GM12874 (cell line): ENCODE measurements around the gene CRYGS.

Experiments
- TF ChIP-seq, protein P1 (sequence below): IDR thresholded peaks from 2 replicates; pipeline ENCODE4 v1.5.1; 2011; ENCODE audit warnings: low read depth, mild to moderate bottlenecking, control low read depth, low read length, moderate library complexity; ENCODE audit not compliant: insufficient read depth

CRYGS gene

DNA sequence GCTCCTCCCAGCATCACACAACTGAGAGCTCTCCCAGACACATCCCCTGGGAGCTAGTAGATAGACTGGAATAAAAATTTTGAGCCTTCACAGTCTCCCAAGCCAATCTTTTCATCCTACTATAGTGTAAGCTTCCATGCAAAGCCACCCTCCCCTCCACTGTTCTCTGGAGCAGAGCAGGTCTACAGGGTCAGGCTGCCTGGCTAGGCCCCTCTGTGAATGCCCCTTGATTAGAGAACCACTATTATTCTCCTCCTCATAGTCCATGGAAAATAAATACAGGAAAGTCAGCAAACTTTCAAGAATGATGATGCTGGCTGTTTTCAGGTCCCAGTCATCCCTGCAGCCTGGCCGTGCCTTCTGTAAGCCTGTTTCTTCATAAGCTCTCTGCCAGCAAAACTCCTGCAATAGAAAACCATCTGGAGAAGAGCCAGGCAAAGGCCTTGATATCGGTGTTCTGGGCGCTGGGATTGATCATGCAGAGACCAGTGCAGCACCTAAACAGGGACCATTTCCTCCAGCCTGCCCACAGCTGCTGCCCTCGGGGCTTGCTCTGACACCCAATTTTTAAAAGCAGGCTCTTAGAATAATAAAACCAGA is 51.7 kb downstream of the CRYGS start:
- TF ChIP-seq, protein P1, sequence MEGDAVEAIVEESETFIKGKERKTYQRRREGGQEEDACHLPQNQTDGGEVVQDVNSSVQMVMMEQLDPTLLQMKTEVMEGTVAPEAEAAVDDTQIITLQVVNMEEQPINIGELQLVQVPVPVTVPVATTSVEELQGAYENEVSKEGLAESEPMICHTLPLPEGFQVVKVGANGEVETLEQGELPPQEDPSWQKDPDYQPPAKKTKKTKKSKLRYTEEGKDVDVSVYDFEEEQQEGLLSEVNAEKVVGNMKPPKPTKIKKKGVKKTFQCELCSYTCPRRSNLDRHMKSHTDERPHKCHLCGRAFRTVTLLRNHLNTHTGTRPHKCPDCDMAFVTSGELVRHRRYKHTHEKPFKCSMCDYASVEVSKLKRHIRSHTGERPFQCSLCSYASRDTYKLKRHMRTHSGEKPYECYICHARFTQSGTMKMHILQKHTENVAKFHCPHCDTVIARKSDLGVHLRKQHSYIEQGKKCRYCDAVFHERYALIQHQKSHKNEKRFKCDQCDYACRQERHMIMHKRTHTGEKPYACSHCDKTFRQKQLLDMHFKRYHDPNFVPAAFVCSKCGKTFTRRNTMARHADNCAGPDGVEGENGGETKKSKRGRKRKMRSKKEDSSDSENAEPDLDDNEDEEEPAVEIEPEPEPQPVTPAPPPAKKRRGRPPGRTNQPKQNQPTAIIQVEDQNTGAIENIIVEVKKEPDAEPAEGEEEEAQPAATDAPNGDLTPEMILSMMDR = no peak

DNA sequence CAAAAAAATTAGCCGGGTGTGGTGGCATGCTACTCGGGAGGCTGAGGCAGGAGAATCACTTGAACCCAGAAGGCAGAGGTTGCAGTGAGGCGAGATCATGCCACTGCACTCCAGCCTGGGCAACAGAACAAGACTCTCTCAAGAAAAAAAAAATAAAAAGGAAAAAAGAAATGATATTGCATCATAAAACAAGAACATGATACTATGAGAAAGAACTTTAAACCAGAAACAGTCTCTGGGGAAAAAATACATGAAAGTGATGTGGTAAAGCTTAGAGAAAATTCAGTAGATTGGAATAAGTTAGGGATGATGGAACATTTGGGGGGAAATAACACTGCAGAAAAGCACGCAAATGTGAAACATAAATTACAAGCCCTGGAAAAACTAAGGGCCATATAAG is 54.7 kb downstream of the CRYGS start:
- TF ChIP-seq, protein P1 = no peak
